Brain microvascular endothelial cell (primary cell): ENCODE data around the gene BRF1.

Source experiments
- DNase-seq: peaks from one replicate; pipeline ENCODE4 v3.0.0-alpha.2; 2020
- H3K27ac ChIP-seq: fragments of 250-450 bp; sonication (Bioruptor Pico); 2 replicates; pipeline ENCODE4 v1.5.1; 2020; ENCODE audit warnings: mild to moderate bottlenecking, moderate library complexity
- H3K27me3 ChIP-seq: fragments of 250-450 bp; sonication (Bioruptor Pico); replicated peaks from 2 replicates; pipeline ENCODE4 v1.5.1; 2020; ENCODE audit warnings: mild to moderate bottlenecking
- H3K36me3 ChIP-seq: fragments of 250-450 bp; sonication (Bioruptor Pico); replicated peaks from 2 replicates; pipeline ENCODE4 v1.5.1; 2020; ENCODE audit warnings: mild to moderate bottlenecking
- H3K4me3 ChIP-seq: 2 replicates; pipeline ENCODE4 v1.5.1; 2011; ENCODE audit warnings: low read depth, mild to moderate bottlenecking, control low read depth, low read length, moderate library complexity
- CTCF ChIP-seq: IDR thresholded peaks from 2 replicates; pipeline ENCODE4 v1.5.1; 2011; ENCODE audit warnings: low read depth, mild to moderate bottlenecking, moderate library complexity, low read length, control low read depth, inconsistent platforms; ENCODE audit errors: missing control alignments
- in situ Hi-C: cut with HindIII; loops from 2 replicates; pipeline ENCODE4 v1.10.0; 2017; ENCODE audit warnings: low sequenced_read_pairs, low pct_ligation_motif_present

The BRF1 gene

DNA sequence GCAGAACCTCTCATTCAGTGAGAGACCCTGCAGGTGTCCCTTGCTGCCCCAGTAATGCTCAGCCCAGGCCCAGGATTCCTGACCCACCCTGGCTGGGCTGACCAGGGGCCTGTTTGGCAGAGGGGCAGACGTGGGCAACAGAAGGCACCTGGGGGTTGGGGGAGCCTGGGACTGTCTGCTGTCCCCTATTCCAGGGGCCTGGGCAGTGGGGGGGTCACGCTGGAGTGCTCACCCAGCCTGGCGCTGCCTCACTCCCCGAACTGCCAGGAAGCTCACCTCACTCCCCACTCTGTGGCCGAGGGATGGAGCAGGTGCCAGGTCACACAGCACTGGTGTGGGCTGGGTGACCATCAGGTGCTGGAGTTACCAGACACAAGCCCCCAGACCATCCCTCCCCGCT lies 97.1 kb downstream of the BRF1 start:
- Histone ChIP-seq H3K4me3 (no peak overlapping the region), H3K27me3 (no peaks in the 10 kb centered on the region), H3K36me3 (no peaks in the 10 kb centered on the region), H3K27ac (no peak overlapping the region)
- in situ Hi-C loops = no loop called here
- no peak for TF ChIP-seq CTCF
- no peak for DNase-seq

GRCh38 chr14:105203057-105203531 lies 97.7 kb downstream of the BRF1 start:
- in situ Hi-C loops = no loop called here
- peak; percentile 56 for DNase-seq

DNA sequence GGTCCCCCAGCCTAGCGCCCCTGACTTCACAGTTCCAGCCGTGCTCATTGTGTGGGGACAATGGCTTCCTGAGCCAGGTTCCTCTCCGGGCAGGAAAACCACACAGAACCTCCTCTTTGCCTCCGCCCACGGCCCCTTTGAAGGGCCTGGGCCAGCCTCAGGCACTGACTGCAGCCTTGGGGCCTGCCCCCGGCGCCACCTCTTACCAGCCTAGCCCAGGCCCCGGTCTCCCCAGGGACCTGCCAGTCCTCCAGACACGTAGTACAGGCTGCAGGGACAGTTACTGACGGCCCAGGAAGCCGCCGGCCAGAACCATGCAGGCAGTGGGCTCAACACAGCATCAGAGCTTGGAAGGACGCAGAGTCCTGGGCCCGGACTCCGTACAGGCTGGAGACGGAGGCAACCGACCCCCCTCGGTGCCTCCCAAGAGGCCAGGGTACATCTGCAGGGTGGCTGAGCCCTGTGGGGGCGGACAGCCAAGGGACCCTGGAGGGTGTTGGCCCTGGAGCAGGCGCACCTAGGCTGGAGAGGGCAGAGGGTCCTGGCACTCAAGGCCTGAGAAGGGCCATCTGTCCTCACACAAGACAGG lies 98.8 kb downstream of the BRF1 start:
- H3K27me3 ChIP-seq = no peaks in the 10 kb centered on the region
- TF ChIP-seq CTCF = no peak
- in situ Hi-C loops = no loop called here
- no peak overlapping the region for H3K27ac ChIP-seq
- H3K4me3 ChIP-seq = no peak overlapping the region
- no peaks in the 10 kb centered on the region for H3K36me3 ChIP-seq
- no peak for DNase-seq

More at GRCh38 chr14:105203057-105203531, 97.7 kb downstream of the BRF1 start:
- H3K4me3 ChIP-seq = no peak overlapping the region
- no peaks in the 10 kb centered on the region for H3K27me3 ChIP-seq
- TF ChIP-seq CTCF = peak; percentile 91
- no peak overlapping the region for H3K27ac ChIP-seq
- no peaks in the 10 kb centered on the region for H3K36me3 ChIP-seq

DNA sequence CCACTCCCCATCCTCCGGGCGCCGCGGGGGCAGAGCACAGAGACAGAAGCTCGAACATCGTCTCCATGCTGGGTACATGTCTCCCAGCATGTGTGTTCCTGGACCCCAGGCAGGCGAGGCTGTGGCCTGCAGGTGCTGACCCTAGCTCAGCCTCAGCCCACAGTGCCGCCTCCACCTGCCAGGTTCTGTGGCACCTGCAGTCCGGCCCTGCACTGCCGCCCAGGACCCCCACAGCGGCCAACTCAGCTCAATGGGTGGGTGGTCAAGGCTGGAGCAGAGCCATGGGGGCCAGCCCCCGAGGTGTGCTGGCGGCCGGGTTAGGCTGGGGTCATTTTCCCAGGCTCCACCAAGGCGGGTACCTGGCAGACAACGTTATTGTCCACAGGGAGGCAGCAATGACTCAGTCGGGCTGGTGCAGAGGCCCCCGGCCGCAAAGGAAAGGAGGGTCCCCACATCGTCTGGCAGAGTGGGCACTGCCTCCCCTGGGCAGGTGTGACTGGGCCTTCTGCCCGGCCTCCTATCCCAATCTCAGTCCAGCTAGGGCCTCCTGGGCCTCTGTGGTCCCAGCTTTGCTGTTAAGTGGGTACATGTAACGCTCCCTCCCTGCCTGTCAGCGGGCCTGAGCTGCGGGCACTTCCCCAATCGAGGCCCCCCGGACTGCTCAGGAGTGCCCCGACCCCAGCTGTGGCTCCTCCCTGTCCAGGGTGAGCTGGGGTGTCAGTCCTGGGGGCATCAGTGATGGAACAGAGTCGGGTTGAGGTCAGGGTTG lies 99.5 kb downstream of the BRF1 start:
- peak; percentile 23 for TF ChIP-seq CTCF
- Histone ChIP-seq H3K27ac (no peak overlapping the region), H3K36me3 (no peaks in the 10 kb centered on the region), H3K4me3 (no peak overlapping the region), H3K27me3 (no peaks in the 10 kb centered on the region)
- in situ Hi-C loops = no loop called here
- no peak for DNase-seq

- Histone ChIP-seq H3K4me3 (no peak overlapping the region), H3K27me3 (no peaks in the 10 kb centered on the region), H3K36me3 (no peaks in the 10 kb centered on the region), H3K27ac (no peak overlapping the region)
- in situ Hi-C loops = no loop called here
- no peak for TF ChIP-seq CTCF
- no peak for DNase-seq
Observed at GRCh38 chr14:105200641-105201040, 100.2 kb downstream of the BRF1 start.
